ENCODE measurements around the gene KRT71. TPM values are rescaled to one million over a fixed set of nuclear protein-coding genes. Genes with fewer than 3 reads are reported as not detected.

The KRT71 gene
- total RNA-seq, 1 experiment from 2014 or later = not detected

DNA sequence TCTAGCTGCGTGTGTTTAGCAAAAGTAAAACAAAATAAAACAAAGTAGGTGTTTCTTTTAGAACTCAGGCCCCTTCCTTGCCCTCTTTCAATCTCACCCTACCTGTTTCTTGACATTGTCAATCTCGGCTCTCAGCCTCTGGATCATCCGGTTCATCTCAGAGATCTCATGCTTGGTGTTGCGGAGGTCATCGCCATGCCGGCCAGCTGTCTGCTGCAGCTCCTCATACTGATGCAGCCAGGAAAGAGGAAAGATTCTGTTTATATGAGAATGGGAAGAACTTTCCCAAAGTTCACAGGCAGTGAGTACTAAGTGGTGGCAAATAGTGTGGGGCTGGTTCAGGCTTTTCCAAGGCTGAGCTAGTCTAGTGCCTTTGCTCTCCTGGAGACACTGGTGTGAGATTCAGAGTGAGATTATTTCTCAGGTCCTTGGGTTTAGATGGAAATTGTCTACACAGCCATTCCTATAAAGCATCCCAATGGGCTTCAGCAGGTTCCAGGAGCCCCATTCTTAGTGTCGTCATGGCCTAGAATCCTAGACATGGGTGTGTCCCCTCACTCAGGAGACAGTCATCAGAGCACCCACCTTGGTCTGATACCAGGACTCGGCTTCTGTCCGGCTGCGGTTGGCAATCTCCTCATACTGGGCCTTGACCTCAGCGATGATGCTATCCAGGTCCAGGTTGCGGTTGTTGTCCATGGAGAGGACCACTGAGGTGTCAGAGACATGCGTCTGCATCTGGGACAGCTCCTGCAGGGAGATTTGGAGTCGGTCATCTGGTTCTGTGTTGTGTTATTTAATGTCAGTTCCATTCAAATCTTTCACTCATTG lies 35.7 kb downstream of the KRT71 start:
- Histone ChIP-seq H3K4me2 (ENCODE audit: low read length) (no peak overlapping the region), H3K9ac (ENCODE audit: low read length) (no peak overlapping the region), H3K27me3 (ENCODE audit: insufficient read depth, low read length) (no peaks in the 10 kb centered on the region), H3K4me1 (ENCODE audit: control insufficient read depth in 1 of 2, insufficient read depth in 2 of 2, low read length in 2 of 2) (peaks cover 17 to 34% of the 10 kb centered on the region in 2 experiments), H3K79me2 (ENCODE audit: insufficient read depth, low read length) (no peaks in the 10 kb centered on the region), H2AFZ (ENCODE audit: low read depth, low read length, poor library complexity, severe bottlenecking) (no peak overlapping the region), H3K9me2 (ENCODE audit: insufficient read depth) (no peaks in the 10 kb centered on the region), H3K4me3 (replicated peaks in 1 of 2; ENCODE audit: low read depth in 1 of 2, low read length in 2 of 2) (no peak overlapping the region), H4K20me1 (ENCODE audit: insufficient read depth) (no peaks in the 10 kb centered on the region), H3K36me3 (ENCODE audit: control insufficient read depth in 1 of 2, insufficient read depth in 2 of 2, low read length in 2 of 2) (no peaks in the 10 kb centered on the region), H3K9me3 (ENCODE audit: control insufficient read depth in 1 of 2, insufficient read depth in 1 of 2, low read depth in 1 of 2, low read length in 2 of 2) (no peaks in the 10 kb centered on the region), H3K27ac (ENCODE audit: low read depth, low read length) (no peak overlapping the region)
- no peak for ATAC-seq
- no peak for TF ChIP-seq SP1 (IDR thresholded peaks at IDR 0.05; ENCODE audit: low read depth)
- no peak for TF ChIP-seq YY1 (IDR thresholded peaks at IDR 0.05; ENCODE audit: extremely low read depth, insufficient replicate concordance, low read depth, low read length)
- TF ChIP-seq, protein P1, sequence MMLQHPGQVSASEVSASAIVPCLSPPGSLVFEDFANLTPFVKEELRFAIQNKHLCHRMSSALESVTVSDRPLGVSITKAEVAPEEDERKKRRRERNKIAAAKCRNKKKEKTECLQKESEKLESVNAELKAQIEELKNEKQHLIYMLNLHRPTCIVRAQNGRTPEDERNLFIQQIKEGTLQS (IDR thresholded peaks at IDR 0.05) = no peak
- no peak for TF ChIP-seq POLR2AphosphoS5 (IDR thresholded peaks at IDR 0.05; ENCODE audit: low read depth, low read length)
- TF ChIP-seq, protein P2, sequence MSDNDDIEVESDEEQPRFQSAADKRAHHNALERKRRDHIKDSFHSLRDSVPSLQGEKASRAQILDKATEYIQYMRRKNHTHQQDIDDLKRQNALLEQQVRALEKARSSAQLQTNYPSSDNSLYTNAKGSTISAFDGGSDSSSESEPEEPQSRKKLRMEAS (IDR thresholded peaks at IDR 0.05) = no peak
- TF ChIP-seq ZFX (IDR thresholded peaks at IDR 0.05) = no peak
- TF ChIP-seq, protein P3, sequence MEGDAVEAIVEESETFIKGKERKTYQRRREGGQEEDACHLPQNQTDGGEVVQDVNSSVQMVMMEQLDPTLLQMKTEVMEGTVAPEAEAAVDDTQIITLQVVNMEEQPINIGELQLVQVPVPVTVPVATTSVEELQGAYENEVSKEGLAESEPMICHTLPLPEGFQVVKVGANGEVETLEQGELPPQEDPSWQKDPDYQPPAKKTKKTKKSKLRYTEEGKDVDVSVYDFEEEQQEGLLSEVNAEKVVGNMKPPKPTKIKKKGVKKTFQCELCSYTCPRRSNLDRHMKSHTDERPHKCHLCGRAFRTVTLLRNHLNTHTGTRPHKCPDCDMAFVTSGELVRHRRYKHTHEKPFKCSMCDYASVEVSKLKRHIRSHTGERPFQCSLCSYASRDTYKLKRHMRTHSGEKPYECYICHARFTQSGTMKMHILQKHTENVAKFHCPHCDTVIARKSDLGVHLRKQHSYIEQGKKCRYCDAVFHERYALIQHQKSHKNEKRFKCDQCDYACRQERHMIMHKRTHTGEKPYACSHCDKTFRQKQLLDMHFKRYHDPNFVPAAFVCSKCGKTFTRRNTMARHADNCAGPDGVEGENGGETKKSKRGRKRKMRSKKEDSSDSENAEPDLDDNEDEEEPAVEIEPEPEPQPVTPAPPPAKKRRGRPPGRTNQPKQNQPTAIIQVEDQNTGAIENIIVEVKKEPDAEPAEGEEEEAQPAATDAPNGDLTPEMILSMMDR (IDR thresholded peaks at IDR 0.05 in 2 of 3, conservative IDR thresholded peaks at IDR 0.05 in 1 of 3; ENCODE audit: borderline replicate concordance in 1 of 3, insufficient read depth in 1 of 3, low read depth in 2 of 3, low read length in 2 of 3) = no peak
- TF ChIP-seq CBX3 (IDR thresholded peaks at IDR 0.05; ENCODE audit: low read depth) = no peak
- POLR2A ChIA-PET = no interaction called here
- CTCF ChIA-PET = interaction anchor here (0.6 to 1.2 kb wide), 2 partner anchors 10 to 468 kb away, joined by 3 to 4 read pairs; no protein-coding TSS in a partner anchor
- intact Hi-C loops (cut with micrococcal nuclease) = no loop called here
- DNase-seq (ENCODE audit: low read depth, low spot score) = no peak
- BruUV-seq (replicated peaks) = no TSS peak
- RAD21 ChIA-PET (ENCODE audit: low non-redundant PET in 1 of 2, low total read pairs in 2 of 2, uncharacterized antibody in 2 of 2, unreplicated experiment in 2 of 2) = interaction anchor here in 1 of 2 experiments (0.6 kb wide), 1 partner anchor 672 kb away, joined by 4 read pairs; no protein-coding TSS in a partner anchor
